ENCODE measurements around the gene UCK2. TPM values are rescaled to one million over a fixed set of nuclear protein-coding genes. Genes with fewer than 3 reads are reported as not detected.

The UCK2 gene
- total and polyA plus RNA-seq, 2 of the 8 experiments (the other 6 are each of a cell fraction or from before 2014, with no cell fraction given) = 103 to 109 TPM

DNA sequence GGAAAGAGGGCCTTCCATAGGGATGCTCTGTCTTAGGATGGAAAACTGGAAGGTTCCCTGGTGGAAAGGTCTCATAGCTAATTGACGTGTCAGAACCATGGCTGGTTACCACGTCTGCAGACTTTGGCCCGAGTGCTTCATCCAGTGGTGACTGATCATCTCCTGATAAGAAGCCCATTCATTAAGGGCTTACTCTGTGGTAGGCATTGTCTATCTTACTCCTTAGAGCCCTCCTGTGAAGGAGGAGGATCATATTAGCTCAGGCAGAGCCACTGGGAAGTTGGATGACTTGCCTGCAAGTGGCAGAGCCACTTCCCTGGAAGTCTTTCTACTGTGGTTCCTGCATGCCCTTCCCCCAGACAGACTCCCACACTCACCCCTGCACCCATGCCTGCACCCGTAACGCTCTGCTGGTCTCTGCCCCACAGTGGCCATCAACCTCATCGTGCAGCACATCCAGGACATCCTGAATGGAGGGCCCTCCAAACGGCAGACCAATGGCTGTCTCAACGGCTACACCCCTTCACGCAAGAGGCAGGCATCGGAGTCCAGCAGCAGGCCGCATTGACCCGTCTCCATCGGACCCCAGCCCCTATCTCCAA is 79.9 kb downstream of the UCK2 start (continued):
- no peak for TF ChIP-seq JUN (IDR thresholded peaks at IDR 0.05; ENCODE audit: low read depth, low read length)
- TF ChIP-seq HDAC2 (IDR thresholded peaks at IDR 0.05; ENCODE audit: borderline replicate concordance in 1 of 2, low read depth in 2 of 2, low read length in 2 of 2) = no peak
- no peak for TF ChIP-seq YY1 (IDR thresholded peaks at IDR 0.05; ENCODE audit: low read depth, low read length)
- no peak for TF ChIP-seq EZH2 (IDR thresholded peaks at IDR 0.05; ENCODE audit: low read depth, low read length, severe bottlenecking)
- no peak for TF ChIP-seq KDM5A (IDR thresholded peaks at IDR 0.05; ENCODE audit: low read length)
- no peak for TF ChIP-seq TCF12 (IDR thresholded peaks at IDR 0.05; ENCODE audit: low read depth, low read length)
- TF ChIP-seq, protein P1, sequence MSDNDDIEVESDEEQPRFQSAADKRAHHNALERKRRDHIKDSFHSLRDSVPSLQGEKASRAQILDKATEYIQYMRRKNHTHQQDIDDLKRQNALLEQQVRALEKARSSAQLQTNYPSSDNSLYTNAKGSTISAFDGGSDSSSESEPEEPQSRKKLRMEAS (IDR thresholded peaks at IDR 0.05) = no peak
- TF ChIP-seq CEBPB (IDR thresholded peaks at IDR 0.05; ENCODE audit: low read depth, low read length) = no peak
- no peak for TF ChIP-seq RAD21 (IDR thresholded peaks at IDR 0.05 in 1 of 2, conservative IDR thresholded peaks at IDR 0.05 in 1 of 2; ENCODE audit: low read depth in 2 of 2, low read length in 2 of 2)

All from H1 (cell line).